H1 (cell line): Measurements from ENCODE around the gene BCO1. TPM values are rescaled to one million over a fixed set of nuclear protein-coding genes. Genes with fewer than 3 reads are reported as not detected.

Experiments
- CTCF ChIA-PET: fragments of 300-600 bp; sonication (Branson Sonifier 250); formaldehyde crosslinking; loops from one replicate; lab custom pipeline; 2021; ENCODE audit not compliant: partially characterized antibody; lab: Charles Lee
- POLR2A ChIA-PET: fragments of 300-600 bp; sonication (Branson Sonifier 250); formaldehyde crosslinking; loops from one replicate; lab custom pipeline; 2021; ENCODE audit warnings: inconsistent platforms; ENCODE audit not compliant: partially characterized antibody; lab: Charles Lee
- DNase-seq, 2 experiments: peaks; one replicate each; pipeline versions ENCODE4 v3.0.0 to v3.0.0-alpha.2; 2010 to 2022; ENCODE audit warnings: low spot score in 2 of 2, low read depth in 1 of 2, mixed read lengths in 1 of 2
- FAIRE-seq: peaks from 2 replicates; lab custom pipeline; 2011; peaks lifted over from hg19 to GRCh38; lab: Jason Lieb, UNC
- H2AFZ ChIP-seq: 2 replicates; pipeline ENCODE4 v1.8.1; 2012; ENCODE audit warnings: low read length, inconsistent platforms
- H2AK5ac ChIP-seq: 2 replicates; pipeline ENCODE4 v1.6.1; 2013; ENCODE audit warnings: low read depth, low read length
- H2BK120ac ChIP-seq: replicated peaks from 2 replicates; pipeline ENCODE3; 2013; ENCODE audit warnings: low read depth, low read length, inconsistent platforms
- H2BK12ac ChIP-seq: 2 replicates; pipeline ENCODE4 v1.6.1; 2013; ENCODE audit warnings: low read depth, low read length
- H2BK15ac ChIP-seq: 2 replicates; pipeline ENCODE4 v1.6.1; 2013; ENCODE audit warnings: low read length
- H2BK20ac ChIP-seq: 2 replicates; pipeline ENCODE4 v1.6.1; 2013; ENCODE audit warnings: low read length
- H2BK5ac ChIP-seq: 2 replicates; pipeline ENCODE4 v1.6.1; 2013; ENCODE audit warnings: low read depth, low read length
- H3K14ac ChIP-seq: 2 replicates; pipeline ENCODE4 v1.6.1; 2013; ENCODE audit warnings: inconsistent platforms; ENCODE audit not compliant: insufficient read length
- H3K18ac ChIP-seq: 2 replicates; pipeline ENCODE4 v1.6.1; 2013; ENCODE audit warnings: low read length; ENCODE audit errors: extremely low read depth
- H3K23ac ChIP-seq: 2 replicates; pipeline ENCODE4 v1.6.1; 2013; ENCODE audit warnings: inconsistent platforms; ENCODE audit not compliant: insufficient read length
- H3K23me2 ChIP-seq: 2 replicates; pipeline ENCODE4 v1.6.1; 2013; ENCODE audit warnings: low read depth, low read length
- H3K27ac ChIP-seq: 2 replicates; pipeline ENCODE4 v1.6.1; 2011; ENCODE audit warnings: low read depth, low read length, inconsistent platforms
- H3K27me3 ChIP-seq, 4 experiments: replicated peaks in 1 of 4; 1 replicate in 1 of 4; 2 replicates in 3 of 4; pipeline versions ENCODE4 v1.6.1 to v1.8.1; 2011 to 2013; ENCODE audit warnings: low read length in 3 of 4, mild to moderate bottlenecking in 3 of 4, inconsistent platforms in 2 of 4, mixed read lengths in 2 of 4, moderate library complexity in 1 of 4; ENCODE audit not compliant: control insufficient read depth in 3 of 4, insufficient read depth in 3 of 4; ENCODE audit errors: extremely low read depth in 1 of 4
- H3K36me3 ChIP-seq, 4 experiments: 2 replicates each; pipeline versions ENCODE4 v1.6.1 to v1.8.1; 2011 to 2013; ENCODE audit warnings: mild to moderate bottlenecking in 4 of 4, low read length in 3 of 4, moderate library complexity in 2 of 4, control low read depth in 1 of 4, inconsistent platforms in 1 of 4; ENCODE audit not compliant: insufficient read depth in 4 of 4, control insufficient read depth in 2 of 4
- H3K4ac ChIP-seq: replicated peaks from 2 replicates; pipeline ENCODE3; 2013; ENCODE audit warnings: low read length, low read depth, mixed read lengths, inconsistent platforms; ENCODE audit not compliant: insufficient read length
- H3K4me1 ChIP-seq, 4 experiments: replicated peaks in 1 of 4; 1 replicate in 1 of 4; 2 replicates in 3 of 4; pipeline versions ENCODE4 v1.6.1 to v1.8.1; 2011 to 2013; ENCODE audit warnings: low read length in 3 of 4, inconsistent platforms in 2 of 4, mixed read lengths in 1 of 4; ENCODE audit not compliant: insufficient read depth in 4 of 4, control insufficient read depth in 3 of 4
- H3K4me2 ChIP-seq, 2 experiments: 2 replicates each; pipeline versions ENCODE4 v1.6.1 to v1.8.1; 2011 to 2013; ENCODE audit warnings: low read depth in 2 of 2, low read length in 2 of 2, control low read depth in 1 of 2, inconsistent platforms in 1 of 2, mild to moderate bottlenecking in 1 of 2; ENCODE audit not compliant: insufficient read depth in 1 of 2
- H3K4me3 ChIP-seq, 4 experiments: fragments of 200-600, 300-600 bp in 1 of 4; sonication (generic), shearing (Covaris generic), sonication (Bioruptor Twin) in 1 of 4; 2 replicates each; pipeline versions ENCODE4 v1.5.1 to v1.8.1; 2011 to 2016; ENCODE audit warnings: low read length in 4 of 4, low read depth in 3 of 4, control low read depth in 2 of 4, inconsistent platforms in 2 of 4, mild to moderate bottlenecking in 2 of 4, mixed read lengths in 1 of 4, moderate library complexity in 1 of 4; ENCODE audit not compliant: insufficient read depth in 2 of 4; ENCODE audit errors: extremely low read depth in 1 of 4
- H3K56ac ChIP-seq: replicated peaks from 2 replicates; pipeline ENCODE3; 2013; ENCODE audit warnings: low read depth, mild to moderate bottlenecking, mixed read lengths, low read length, inconsistent platforms; ENCODE audit not compliant: insufficient read length
- H3K79me1 ChIP-seq: 2 replicates; pipeline ENCODE4 v1.6.1; 2013; ENCODE audit warnings: low read depth, low read length, control low read depth
- H3K79me2 ChIP-seq, 2 experiments: 2 replicates each; pipeline versions ENCODE4 v1.6.1 to v1.8.1; 2012 to 2013; ENCODE audit warnings: low read length in 2 of 2, mild to moderate bottlenecking in 2 of 2, inconsistent platforms in 1 of 2; ENCODE audit not compliant: insufficient read depth in 2 of 2, control insufficient read depth in 1 of 2
- H3K9ac ChIP-seq, 4 experiments: replicated peaks in 1 of 4; 1 replicate in 1 of 4; 2 replicates in 3 of 4; pipeline versions ENCODE4 v1.6.1 to v1.8.1; 2011 to 2013; ENCODE audit warnings: low read depth in 3 of 4, low read length in 3 of 4, control low read depth in 2 of 4, mild to moderate bottlenecking in 2 of 4, moderate library complexity in 2 of 4, inconsistent platforms in 1 of 4; ENCODE audit errors: extremely low read depth in 1 of 4
- H3K9me3 ChIP-seq, 2 experiments: 2 replicates each; pipeline versions ENCODE4 v1.6.1 to v1.8.1; 2012 to 2013; ENCODE audit warnings: mild to moderate bottlenecking in 2 of 2, moderate library complexity in 2 of 2, control low read depth in 1 of 2, inconsistent platforms in 1 of 2, low read depth in 1 of 2, low read length in 1 of 2, mixed read lengths in 1 of 2; ENCODE audit not compliant: insufficient read depth in 2 of 2
- H4K20me1 ChIP-seq, 2 experiments: replicated peaks in 1 of 2; 2 replicates each; pipeline versions ENCODE3 to v1.8.1; 2011 to 2013; ENCODE audit warnings: inconsistent platforms in 2 of 2, low read length in 2 of 2, mild to moderate bottlenecking in 1 of 2; ENCODE audit not compliant: insufficient read depth in 2 of 2, control insufficient read depth in 1 of 2
- H4K5ac ChIP-seq: 2 replicates; pipeline ENCODE4 v1.6.1; 2013; ENCODE audit warnings: low read length, low read depth, mixed read lengths, inconsistent platforms; ENCODE audit not compliant: insufficient read length
- H4K8ac ChIP-seq: 2 replicates; pipeline ENCODE4 v1.8.0; 2013; ENCODE audit warnings: mild to moderate bottlenecking, moderate library complexity, low read length, inconsistent platforms; ENCODE audit not compliant: insufficient read depth; ENCODE audit errors: extremely low read depth
- H4K91ac ChIP-seq: replicated peaks from 2 replicates; pipeline ENCODE3; 2013; ENCODE audit warnings: low read length, mixed read lengths, inconsistent platforms; ENCODE audit not compliant: insufficient read length
- JUND ChIP-seq: IDR thresholded peaks from 2 replicates; pipeline ENCODE4 v1.6.1; 2011; ENCODE audit warnings: mild to moderate bottlenecking, improper control_type of control experiment, low read length
- WGBS, 2 experiments: shearing (Covaris generic) in 1 of 2; methylation state at CpG; one replicate each; pipeline versions ENCODE4 v1.1.6 to v1.1.7; 2013 to 2015; ENCODE audit warnings: low lambda C conversion rate in 2 of 2, mixed read lengths in 2 of 2, inconsistent platforms in 1 of 2, low coverage in 1 of 2, missing lambda C conversion rate in 1 of 2; ENCODE audit not compliant: insufficient replicate concordance in 2 of 2, insufficient coverage in 1 of 2, insufficient read length in 1 of 2; ENCODE audit errors: extremely low coverage in 1 of 2, missing lambda C conversion rate in 1 of 2; 5-methylcytosine and 5-hydroxymethylcytosine counted together
- polyA plus RNA-seq, 7 experiments: library from polyadenylated mRNA; depleted of rRNA in 3 of 7; stranded (reverse) in 5 of 7; unstranded in 2 of 7; fragments of >200 nt in 5 of 7; fragments of 200-250 nt in 2 of 7; gene quantifications; 1 replicate in 5 of 7; 2 replicates in 1 of 7; 4 replicates in 1 of 7; pipeline versions ENCODE4 v1.2.1 to v1.2.3, GENCODE V29; 2011 to 2013; ENCODE audit warnings: missing spikeins in 2 of 7, mixed read lengths in 2 of 7
- total RNA-seq: library from RNA; stranded (reverse); fragmentation: NEBNext Ultra II Directional; extraction: Animal tissue kit (Norgen Biotek cat#: 25700); gene quantifications from 2 replicates; pipeline ENCODE4 v1.2.1, GENCODE V29; 2021

BCO1 gene
- total and polyA plus RNA-seq, 2 of the 8 experiments (the other 6 are each of a cell fraction or from before 2014, with no cell fraction given) = 0.21 TPM; not detected in 1

GRCh38 chr16:81327011-81327410 is 88.5 kb downstream of the BCO1 start:
- no peaks in the 10 kb centered on the region for H3K23me2 ChIP-seq
- H3K23ac ChIP-seq = no peak overlapping the region
- H3K18ac ChIP-seq = no peak overlapping the region
- H2BK20ac ChIP-seq = no peak overlapping the region
- H3K56ac ChIP-seq = no peak overlapping the region
- H2BK120ac ChIP-seq = no peak overlapping the region
- no peaks in the 10 kb centered on the region for H3K4me1 ChIP-seq
- peaks cover 3 to 6% of the 10 kb centered on the region in 2 experiments for H4K20me1 ChIP-seq
- POLR2A ChIA-PET = interaction anchor here (4.4 kb wide), 1 partner anchor 13 kb away, joined by 18 read pairs; the partner anchor contains the start of gene GAN
- CTCF ChIA-PET = interaction anchor here (1.2 to 1.6 kb wide), 2 partner anchors 39 to 185 kb away, joined by 3 to 4 read pairs; no protein-coding TSS in a partner anchor
- 80% methylated on average over 5 of the region's 5 CpGs; no CpG with 5 or more reads in 1 of the 2 experiments for WGBS, 2 experiments
- H4K8ac ChIP-seq = no peak overlapping the region
- H3K27ac ChIP-seq = no peak overlapping the region
- DNase-seq (no peak), FAIRE-seq (no peak)
- H3K4me3 ChIP-seq = no peak overlapping the region
- no peak overlapping the region for H4K91ac ChIP-seq
- no peak overlapping the region for H2BK12ac ChIP-seq
- no peak overlapping the region for H3K4ac ChIP-seq
- no peak overlapping the region for H2BK5ac ChIP-seq
- no peaks in the 10 kb centered on the region for H3K27me3 ChIP-seq
- no peak overlapping the region for H4K5ac ChIP-seq
- no peaks in the 10 kb centered on the region for H3K36me3 ChIP-seq
- H3K9ac ChIP-seq = no peak overlapping the region
- no peak overlapping the region for H2AK5ac ChIP-seq
- no peak overlapping the region for H3K14ac ChIP-seq
- H3K79me1 ChIP-seq = peaks cover 16% of the 10 kb centered on the region
- H3K79me2 ChIP-seq = peaks cover 9 to 81% of the 10 kb centered on the region in 2 experiments
- no peak overlapping the region for H3K4me2 ChIP-seq
- H2BK15ac ChIP-seq = no peak overlapping the region
- TF ChIP-seq JUND = no peak
- no peak overlapping the region for H2AFZ ChIP-seq
- no peaks in the 10 kb centered on the region for H3K9me3 ChIP-seq
